GM10847 (cell line): ENCODE data around the gene TTLL10.

Experiments
- POLR2A ChIP-seq: IDR thresholded peaks from 2 replicates; pipeline ENCODE4 v1.6.1; 2011; ENCODE audit not compliant: insufficient read length; ENCODE audit errors: extremely low read depth

The TTLL10 gene

DNA sequence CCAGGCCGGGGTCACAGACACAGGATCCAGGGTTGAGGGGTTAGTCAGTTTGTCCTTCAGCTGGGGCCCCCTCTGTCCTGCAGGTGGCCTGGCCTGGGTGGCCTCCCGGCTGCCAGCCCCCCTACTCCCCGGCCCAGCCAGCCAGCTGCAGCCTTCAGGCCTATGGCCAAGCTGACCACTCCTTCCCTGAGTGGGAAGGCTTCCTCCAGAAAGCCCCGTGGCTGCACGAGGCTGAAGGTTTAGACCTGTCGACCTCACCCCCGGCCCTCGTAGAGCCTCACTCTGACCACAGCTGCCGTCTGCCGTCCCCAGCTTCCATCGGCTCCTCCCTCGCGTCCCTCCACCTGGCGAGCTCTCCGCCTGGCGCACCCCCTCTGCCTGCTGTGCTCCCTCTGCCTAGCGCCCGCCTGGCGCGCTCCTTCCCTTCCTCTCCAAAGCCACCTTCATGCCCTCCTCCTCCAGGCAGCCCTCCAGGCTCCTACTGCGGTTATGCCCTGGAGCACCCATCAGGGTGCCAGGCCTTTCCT is 9.6 kb downstream of the TTLL10 start:
- TF ChIP-seq POLR2A, result no peak

DNA sequence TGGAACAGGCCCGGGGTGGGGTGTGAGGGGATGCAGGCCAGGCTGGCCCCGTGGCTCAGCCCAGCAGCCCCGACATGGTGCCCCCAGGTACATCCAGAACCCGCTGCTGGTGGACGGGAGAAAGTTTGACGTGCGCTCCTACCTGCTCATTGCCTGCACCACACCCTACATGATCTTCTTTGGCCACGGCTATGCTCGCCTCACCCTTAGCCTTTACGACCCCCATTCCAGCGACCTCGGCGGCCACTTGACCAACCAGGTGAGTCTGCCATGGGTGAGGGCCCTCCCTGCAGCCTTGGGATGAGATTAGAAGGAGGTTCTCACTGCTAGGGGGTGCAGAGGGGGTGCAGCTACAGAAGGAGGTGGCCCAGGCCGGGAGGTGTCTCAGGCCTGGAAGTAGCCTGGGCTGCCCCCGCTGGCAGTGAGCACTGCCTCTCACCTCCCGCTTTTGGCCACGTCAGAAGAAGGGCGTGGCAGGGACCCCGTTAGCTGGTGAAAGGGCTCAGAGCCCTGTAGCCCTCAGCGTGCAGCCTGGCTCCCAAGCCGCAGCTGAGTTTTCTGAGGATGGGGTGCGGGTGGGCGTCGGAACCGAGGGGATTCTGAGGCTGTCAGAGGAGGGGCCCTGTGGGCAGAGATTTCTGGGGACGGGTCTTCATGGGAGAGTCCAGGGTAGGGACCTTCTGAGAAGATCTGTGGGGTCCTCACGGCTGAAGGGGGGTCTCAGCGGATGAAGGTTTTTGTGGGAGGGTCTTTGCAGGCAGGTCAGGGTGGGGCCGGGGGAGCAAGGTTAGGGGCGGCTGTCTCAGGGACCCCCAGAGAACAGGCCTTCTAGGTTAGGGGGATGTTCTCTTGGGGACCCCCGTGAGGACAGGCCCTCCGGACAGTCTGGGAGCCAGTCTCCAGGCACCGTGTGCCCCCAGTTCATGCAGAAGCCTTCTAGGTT is 10.4 kb downstream of the TTLL10 start:
- TF ChIP-seq POLR2A, result no peak

DNA sequence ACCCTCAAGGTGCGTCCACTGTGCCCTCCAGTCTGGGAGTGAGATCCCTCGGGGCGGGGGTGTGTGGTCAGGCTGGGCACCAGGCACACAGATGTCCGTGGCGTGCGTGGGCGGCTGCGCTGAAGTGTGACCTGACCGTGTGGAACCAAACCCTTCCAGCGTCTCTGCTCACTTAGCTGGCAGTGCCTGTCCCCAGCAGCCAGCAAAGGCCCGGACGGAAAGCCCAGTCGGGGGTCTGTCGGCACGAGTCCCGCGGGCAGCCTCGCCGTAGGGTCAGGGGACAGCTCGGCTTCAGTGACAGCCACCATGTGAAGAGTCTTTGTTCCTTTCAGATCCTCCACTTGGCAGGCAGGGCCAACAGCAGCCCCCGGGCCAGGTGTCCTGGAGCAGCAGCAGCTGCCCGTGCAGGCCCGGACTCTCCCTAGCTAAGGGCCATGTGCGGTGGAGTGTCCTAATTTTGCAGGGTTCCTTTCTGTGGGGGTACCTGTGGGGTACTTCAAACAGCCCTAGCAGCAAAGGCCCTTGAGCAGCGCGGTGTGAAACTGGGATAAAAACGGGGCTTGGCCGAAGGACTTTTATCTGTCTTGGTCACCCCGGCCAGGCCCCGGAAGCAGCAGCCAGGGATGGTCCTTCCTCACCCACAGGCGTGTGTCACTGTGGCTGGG is 11.6 kb downstream of the TTLL10 start:
- no peak for TF ChIP-seq POLR2A

GRCh38 chr1:1187938-1188337 is 14.3 kb downstream of the TTLL10 start:
- no peak for TF ChIP-seq POLR2A

- no peak for TF ChIP-seq POLR2A
Observed at GRCh38 chr1:1189111-1189510, 15.4 kb downstream of the TTLL10 start.

DNA sequence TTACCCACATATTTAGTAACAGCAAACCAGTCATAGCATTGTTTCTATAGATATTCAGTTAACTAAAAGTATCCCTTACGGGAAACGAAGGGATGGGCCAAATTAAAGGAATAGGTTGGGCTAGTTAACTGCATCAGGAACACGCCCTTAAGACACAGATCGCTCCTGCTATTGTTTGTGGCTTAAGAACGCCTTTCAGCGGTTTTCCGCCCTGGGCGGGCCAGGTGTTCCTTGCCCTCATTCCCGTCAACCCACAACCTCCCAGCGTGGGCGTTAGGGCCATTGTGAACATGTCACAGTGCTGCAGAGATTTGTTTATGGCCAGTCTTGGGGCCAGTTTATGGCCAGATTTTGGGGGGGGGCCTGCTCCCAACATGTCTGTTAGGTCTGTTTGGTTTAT is 18.1 kb downstream of the TTLL10 start:
- no peak for TF ChIP-seq POLR2A

DNA sequence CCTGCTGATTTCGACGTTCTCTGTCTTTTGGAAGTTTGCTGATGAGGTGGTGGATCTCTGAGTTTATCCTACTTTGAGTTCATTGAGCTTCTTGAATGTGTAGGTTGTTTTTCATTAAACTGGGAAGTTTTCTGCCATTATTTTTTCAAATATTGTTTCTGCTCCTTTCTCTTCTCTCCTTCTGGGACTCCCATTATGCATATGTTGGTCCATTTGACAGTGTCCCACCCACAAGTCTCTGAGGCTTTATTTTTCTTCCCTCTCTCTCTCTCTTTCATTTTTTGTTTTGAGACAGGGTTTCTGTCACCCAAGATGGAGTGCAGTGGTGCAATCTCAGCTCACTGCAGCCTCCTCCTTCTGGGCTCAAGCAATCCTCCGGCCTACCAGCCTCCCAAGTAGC is 21.0 kb downstream of the TTLL10 start:
- TF ChIP-seq POLR2A, result no peak

DNA sequence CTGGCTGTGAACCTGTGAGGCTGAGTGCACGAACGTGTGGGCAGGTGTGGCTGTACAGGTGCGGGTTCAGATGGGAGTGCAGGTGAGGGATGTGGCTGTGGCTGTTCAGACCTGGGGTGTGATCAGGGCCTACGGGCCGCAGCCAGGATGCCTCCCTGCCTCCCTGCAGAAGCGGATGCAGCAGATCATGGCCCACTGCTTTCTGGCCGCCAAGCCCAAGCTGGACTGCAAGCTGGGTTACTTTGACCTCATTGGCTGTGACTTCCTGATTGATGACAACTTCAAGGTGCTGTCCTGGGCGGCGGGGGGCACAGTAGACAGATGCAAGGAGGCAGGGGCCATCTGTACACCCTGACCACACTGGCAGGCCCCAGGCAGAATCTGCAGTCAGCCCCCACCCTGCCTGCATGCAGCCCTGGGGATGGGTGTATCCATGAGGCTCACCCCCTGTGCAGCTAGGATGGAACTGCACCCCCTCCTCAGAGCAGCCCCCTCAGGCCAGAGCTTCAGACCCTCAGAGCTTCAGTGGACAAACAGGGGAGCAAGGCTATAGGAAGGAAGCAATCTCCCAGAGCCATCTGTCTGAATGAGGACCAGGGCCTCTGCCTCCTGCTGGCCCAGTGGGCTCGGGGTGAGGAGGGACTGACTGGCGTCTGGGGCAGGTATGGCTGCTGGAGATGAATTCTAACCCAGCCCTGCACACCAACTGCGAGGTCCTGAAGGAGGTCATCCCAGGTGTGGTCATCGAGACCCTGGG is 22.9 kb downstream of the TTLL10 start:
- TF ChIP-seq POLR2A, result no peak

DNA sequence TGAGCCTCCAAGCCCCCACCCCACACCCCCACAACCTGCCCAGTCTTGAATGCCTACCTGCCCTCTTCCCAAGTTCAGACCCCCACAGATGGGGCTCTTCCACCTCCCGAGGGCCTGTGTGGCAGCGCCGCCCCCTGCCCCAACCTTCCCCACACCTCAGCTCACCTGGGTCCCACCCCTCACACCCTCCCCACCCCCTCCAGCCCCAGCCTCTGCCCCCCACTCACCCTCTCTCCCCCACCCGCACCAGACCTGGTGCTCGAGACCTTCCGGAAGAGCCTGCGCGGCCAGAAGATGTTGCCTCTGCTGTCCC is 23.5 kb downstream of the TTLL10 start:
- no peak for TF ChIP-seq POLR2A

DNA sequence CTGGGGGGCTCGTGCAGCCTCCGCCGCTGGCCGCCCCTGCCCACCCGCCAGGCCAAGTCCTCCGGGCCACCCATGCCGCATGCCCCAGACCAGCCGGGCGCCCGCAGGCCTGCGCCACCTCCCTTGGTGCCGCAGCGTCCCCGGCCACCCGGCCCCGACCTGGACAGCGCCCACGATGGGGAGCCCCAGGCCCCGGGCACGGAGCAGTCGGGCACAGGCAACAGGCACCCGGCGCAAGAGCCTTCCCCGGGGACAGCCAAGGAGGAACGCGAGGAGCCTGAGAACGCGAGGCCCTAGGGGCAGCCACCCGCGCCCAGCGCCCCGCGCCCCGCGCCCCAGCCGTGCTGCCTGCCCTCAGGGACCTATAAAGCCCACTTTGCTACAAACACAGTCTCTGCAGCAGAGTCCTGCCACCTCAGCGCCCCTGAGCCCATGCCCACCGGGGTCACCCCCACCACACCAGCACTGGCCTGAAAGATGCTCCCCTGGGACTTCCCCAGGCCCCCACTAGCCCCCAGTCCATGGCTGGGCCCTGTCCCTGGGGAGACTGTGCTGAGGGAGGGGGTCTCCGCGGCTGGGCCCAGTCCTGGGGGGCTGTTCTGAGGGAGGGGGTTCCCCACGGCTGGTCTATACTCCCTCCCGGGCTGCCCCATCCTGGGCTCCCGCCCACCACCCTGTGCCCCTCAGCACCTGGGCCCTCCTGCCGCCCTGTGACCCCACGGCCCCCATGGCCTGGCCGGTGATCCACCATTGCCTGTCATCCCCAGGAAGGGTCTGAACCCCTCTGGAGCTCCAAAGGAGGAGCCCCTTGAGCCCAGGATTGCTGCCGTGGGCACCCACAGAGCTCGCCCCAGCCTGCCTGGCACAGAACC is 24.1 kb downstream of the TTLL10 start:
- no peak for TF ChIP-seq POLR2A

DNA sequence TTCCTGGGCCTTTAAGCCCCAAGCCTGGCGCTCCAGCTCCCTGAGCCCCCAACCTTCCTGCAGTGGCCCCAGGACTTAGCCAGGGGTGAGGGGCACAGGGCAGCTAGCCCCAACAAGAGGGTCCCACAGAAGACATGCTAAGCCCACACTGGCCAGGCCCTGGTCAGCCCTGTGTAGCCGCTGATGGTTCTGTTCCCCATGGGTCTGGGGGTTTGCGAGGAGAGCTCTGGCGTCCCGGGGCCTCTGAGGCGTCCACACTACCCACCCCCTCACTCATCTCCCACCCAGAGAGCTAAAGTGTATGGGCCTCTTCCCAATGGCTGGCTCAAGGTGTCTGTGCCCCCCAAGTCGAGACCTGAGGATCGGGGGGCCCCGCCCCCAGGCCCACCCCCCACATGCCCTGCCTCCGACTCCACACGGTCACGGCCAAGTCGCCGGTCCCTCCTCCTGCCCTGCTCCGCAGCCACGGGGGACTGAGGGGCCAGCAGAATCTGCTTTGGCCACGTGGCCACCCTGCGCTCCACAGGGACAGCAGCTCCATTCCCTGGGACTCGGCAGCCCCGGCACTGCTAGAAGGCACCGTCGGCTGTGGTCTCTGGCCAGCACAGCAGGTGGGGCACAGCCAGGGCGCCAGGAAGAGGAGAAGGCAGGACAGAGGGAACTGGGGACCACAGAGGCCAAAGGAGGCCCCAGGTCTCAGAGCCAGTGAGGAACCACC is 24.9 kb downstream of the TTLL10 start:
- no peak for TF ChIP-seq POLR2A

- TF ChIP-seq POLR2A, result no peak
Observed at GRCh38 chr1:1199141-1199960, 25.7 kb downstream of the TTLL10 start.

- no peak for TF ChIP-seq POLR2A
Observed at GRCh38 chr1:1199961-1200875, 26.5 kb downstream of the TTLL10 start.
